Ishikawa (cell line): ENCODE data around the gene ARID1B.

Experiments
- EGR1 ChIP-seq: IDR thresholded peaks from 2 replicates; pipeline ENCODE4 v1.6.1; 2012
- REST ChIP-seq: IDR thresholded peaks from 2 replicates; pipeline ENCODE4 v1.6.1; 2012; ENCODE audit warnings: low read depth, mild to moderate bottlenecking
- USF1 ChIP-seq: IDR thresholded peaks from 2 replicates; pipeline ENCODE4 v1.6.1; 2012

DNA sequence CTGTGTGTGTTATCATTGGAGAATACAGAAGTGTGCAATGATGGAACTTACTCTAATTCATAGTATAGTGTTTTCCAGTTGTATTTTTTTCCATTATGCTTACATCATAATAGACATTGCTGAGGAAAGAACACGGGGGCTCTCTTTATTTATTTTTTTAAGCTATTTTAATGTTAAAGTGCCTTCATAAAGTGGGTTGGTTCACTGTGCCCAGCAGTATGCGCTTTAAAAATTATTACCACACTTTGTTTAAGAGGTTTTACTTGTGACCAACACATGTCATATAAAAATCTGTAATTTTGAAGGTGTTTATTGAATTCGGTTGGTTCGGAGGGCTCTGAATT, 330.4 kb downstream of the ARID1B start:
- TF ChIP-seq USF1, result no peak
- TF ChIP-seq EGR1, result no peak
- no peak for TF ChIP-seq REST
